ENCODE results near the gene LMF1.
"Not testable (repeated sequence)": the region's sequence is repeated elsewhere in the genome, so short reads cannot be mapped to it uniquely, and the experiment has no call there.

DNA sequence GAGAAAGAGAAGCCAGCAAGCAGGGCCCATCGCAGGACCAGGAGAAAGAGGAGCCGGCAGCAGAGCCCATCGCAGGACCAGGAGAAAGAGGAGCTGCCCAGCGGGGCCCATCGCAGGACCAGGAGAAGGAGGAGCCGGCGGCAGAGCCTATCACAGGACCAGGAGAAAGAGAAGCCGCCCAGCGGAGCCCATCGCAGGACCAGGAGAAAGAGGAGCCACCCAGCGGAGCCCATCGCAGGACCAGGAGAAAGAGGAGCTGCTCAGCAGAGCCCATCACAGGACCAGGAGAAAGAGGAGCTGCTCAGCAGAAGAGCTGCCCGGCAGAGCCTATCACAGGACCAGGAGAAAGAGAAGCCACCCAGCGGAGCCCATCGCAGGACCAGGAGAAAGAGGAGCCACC is 88.1 kb downstream of the LMF1 start:
- not testable (repeated sequence) for TF ChIP-seq POLR2AphosphoS5, POLR2A (IDR thresholded peaks at IDR 0.05)
- TF ChIP-seq, protein P1, sequence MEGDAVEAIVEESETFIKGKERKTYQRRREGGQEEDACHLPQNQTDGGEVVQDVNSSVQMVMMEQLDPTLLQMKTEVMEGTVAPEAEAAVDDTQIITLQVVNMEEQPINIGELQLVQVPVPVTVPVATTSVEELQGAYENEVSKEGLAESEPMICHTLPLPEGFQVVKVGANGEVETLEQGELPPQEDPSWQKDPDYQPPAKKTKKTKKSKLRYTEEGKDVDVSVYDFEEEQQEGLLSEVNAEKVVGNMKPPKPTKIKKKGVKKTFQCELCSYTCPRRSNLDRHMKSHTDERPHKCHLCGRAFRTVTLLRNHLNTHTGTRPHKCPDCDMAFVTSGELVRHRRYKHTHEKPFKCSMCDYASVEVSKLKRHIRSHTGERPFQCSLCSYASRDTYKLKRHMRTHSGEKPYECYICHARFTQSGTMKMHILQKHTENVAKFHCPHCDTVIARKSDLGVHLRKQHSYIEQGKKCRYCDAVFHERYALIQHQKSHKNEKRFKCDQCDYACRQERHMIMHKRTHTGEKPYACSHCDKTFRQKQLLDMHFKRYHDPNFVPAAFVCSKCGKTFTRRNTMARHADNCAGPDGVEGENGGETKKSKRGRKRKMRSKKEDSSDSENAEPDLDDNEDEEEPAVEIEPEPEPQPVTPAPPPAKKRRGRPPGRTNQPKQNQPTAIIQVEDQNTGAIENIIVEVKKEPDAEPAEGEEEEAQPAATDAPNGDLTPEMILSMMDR (IDR thresholded peaks at IDR 0.05), result not testable (repeated sequence)
